HTERT RPE-1 (cell line): ENCODE measurements around the gene PFN4.
"Not testable (repeated sequence)": the region's sequence is repeated elsewhere in the genome, so short reads cannot be mapped to it uniquely, and the experiment has no call there.

Source experiments
- in situ Hi-C: fragments of 300-500 bp; cut with MboI; formaldehyde crosslinking; loops from 4 replicates; pipeline ENCODE4 v1.14.3; 2020; ENCODE audit warnings: low sequenced_read_pairs

The PFN4 gene

GRCh38 chr2:24115057-24115456 lies 8.1 kb downstream of the PFN4 start:
- in situ Hi-C loops, result no loop called here

DNA sequence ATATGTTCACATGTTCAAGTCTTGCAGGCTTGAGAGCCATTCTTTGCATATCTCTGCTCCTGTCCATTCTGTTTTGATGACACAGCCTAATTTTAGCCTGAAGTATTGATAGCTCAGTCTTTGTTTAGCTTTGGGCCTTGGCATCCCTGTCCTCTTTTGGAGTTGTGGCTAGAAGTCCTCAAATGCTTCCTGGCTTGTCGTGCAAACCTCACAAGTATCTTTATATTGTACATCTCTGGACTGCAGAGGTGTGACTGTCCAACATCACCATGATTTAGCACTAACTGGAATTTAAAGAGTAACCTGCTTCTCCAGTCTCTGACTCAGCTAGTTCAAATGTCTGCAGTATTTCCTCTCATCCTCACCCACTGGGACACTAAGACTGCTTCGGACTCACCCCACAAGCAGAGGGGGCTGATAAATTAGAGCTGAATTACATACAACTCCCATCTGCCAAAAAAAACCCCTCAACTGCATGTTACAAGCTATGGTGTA lies 11.7 kb downstream of the PFN4 start:
- in situ Hi-C loops, result no loop called here

DNA sequence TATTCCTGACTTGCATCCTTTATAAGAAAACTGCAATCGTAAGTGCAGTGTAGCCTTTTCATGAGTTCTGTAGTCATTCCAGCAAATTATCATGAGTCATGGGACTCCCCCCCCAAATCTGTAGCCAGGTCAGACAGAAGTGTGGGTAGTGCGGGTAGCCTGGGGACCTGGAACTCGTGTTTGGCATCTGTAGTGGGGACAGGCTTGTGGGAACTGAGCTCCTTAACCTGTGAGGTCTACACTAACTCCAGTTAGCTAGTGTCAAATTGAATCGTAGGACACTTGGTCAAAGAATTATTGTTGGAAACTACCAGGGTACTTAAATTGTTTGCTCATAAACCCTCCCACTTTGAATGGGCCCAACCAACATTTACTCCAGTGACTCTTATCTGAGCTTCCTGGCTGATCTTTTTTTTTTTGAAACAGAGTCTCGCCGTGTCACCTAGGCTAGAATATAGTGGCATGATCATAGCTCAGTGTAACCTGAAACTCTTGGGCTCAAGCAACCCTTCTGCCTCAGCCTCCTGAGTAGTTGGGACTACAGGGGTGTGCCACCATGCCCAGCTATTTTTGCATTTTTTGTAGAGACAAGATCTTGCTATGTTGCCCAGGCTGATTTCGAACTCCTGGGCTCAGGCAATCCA lies 12.4 kb downstream of the PFN4 start:
- in situ Hi-C loops, result no loop called here

GRCh38 chr2:24109431-24109830 lies 13.7 kb downstream of the PFN4 start:
- in situ Hi-C loops, result not testable (repeated sequence)

- in situ Hi-C loops, result no loop called here
Observed at GRCh38 chr2:24107336-24107735, 15.8 kb downstream of the PFN4 start.

DNA sequence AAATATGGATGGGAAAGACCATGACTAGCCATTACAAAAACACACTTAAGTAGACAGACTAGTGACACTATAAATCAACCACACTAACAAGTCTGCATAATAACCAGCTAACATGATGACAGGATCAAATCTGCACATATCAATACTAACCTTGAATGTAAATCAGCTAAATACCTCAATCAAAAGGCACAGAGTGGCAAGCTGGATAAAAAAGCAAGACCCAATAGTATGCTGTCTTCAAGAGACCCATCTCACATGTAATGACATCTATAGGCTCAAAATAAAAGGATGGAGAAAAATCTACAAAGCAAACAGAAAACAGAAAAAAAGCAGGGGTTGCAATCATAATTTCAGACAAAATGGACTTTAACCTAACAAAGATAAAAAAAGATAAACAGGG lies 16.3 kb downstream of the PFN4 start:
- in situ Hi-C loops, result no loop called here

DNA sequence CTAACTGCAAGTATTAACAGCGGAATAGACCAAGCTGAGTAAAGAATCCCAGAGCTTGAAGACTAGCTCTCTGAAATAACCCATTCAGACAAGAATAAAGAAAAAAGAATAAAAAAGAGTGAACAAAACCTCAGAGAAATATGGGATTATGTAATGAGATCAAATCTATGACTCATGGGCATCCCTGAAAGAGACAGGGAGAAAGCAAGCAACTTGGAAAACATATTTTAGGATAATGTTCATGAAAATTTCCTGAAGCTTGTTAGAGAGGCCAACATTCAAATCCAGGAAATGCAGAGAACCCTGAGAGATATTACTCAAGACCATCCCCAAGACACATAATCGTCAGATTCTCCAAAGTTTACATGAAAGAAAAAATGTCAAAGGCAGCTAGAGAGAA lies 17.3 kb downstream of the PFN4 start:
- in situ Hi-C loops, result no loop called here

DNA sequence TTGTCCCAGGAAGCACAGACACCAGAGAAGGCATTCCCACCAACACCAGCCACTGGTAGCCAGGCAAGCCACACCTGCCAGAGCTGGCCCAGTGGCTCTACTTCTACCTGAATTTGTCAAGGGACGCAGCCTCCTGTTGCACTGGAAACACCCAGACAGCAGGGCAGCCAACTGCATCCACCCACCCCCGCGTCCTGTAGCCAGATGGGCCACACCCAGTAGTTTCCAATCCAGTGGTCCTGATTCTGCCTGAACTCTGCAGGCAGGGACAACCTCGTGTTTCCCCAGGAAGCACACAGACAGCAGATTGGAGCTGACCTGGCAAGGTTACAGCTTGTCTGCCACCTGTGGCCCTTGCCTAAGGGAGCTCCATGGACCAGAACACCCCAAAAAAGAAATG lies 18.2 kb downstream of the PFN4 start:
- in situ Hi-C loops, result no loop called here

- in situ Hi-C loops, result no loop called here
Observed at GRCh38 chr2:24104110-24104650, 19.0 kb downstream of the PFN4 start.

GRCh38 chr2:24102677-24103076 lies 20.5 kb downstream of the PFN4 start:
- in situ Hi-C loops, result no loop called here

DNA sequence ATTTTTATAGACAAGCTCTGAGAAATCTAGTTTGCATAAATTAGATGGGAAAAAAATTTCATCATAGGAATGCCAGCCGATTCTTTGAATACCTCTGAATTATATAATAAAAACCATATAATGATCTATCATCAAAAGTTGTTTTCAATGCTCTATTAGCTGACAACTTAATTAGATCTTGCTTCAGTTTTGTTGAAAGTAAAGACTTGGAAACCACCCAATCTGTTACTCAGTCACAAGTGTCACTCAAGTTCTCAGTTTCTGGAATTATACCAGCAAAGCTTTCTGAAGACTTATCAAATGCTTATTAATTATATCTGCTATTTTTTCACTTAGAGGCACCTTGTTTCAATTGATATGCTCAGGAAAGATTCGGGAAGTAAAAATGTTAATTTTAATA lies 21.1 kb downstream of the PFN4 start:
- in situ Hi-C loops, result no loop called here

DNA sequence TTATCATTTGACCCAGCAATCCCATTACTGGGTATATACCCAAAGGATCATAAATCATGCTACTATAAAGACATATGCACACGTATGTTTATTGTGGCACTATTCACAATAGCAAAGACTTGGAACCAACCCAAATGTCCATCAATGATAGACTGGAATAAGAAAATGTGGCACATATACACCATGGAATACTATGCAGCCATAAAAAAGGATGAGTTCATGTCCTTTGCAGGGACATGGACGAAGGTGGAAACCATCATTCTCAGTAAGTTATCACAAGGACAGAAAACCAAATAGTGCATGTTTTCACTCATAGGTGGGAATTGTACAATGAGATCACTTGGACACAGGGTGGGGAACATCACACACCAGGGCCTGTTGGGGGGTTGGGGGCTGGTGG lies 22.4 kb downstream of the PFN4 start:
- in situ Hi-C loops, result not testable (repeated sequence)

GRCh38 chr2:24095171-24095677 lies 27.9 kb downstream of the PFN4 start:
- in situ Hi-C loops, result not testable (repeated sequence)

DNA sequence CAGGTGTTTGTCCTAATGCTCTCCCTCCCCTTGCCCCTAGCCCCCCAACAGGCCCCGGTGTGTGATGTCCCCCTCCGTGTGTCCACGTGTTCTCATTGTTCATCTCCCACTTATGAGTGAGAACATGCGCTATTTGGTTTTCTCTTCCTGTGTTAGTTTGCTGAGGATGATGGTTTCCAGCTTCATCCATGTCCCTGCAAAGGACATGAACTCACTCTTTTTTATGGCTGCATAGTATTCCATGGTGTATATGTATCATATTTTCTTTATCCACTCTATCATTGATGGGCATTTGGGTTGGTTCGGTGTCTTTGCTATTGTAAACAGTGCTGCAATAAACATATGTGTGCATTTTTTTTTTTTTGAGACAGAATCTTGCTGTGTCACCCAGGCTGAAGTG lies 29.9 kb downstream of the PFN4 start:
- in situ Hi-C loops, result not testable (repeated sequence)

GRCh38 chr2:24088821-24089359 lies 34.2 kb downstream of the PFN4 start:
- in situ Hi-C loops, result no loop called here

DNA sequence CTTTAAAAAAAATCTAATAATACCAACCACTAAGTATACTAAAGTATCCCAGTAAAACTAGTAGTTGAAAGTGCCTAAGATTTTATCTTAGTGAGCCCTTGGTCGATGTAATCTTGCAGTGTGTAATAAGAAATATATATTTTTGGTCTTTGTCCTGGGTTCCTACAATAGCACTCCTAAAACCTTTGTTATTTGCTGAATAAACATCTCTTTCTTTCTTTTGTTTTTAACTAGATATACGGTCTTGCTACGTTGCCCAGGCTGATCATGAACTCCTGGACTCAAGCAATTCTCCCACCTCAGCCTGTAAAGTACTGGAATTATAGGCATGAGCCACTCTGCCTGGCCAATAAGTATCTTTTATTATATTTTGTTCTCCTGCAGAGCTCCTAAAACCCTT lies 36.1 kb downstream of the PFN4 start:
- in situ Hi-C loops, result no loop called here

- in situ Hi-C loops, result no loop called here
Observed at GRCh38 chr2:24086241-24086640, 36.9 kb downstream of the PFN4 start.

- in situ Hi-C loops, result no loop called here
Observed at GRCh38 chr2:24085200-24085489, 38.0 kb downstream of the PFN4 start.

DNA sequence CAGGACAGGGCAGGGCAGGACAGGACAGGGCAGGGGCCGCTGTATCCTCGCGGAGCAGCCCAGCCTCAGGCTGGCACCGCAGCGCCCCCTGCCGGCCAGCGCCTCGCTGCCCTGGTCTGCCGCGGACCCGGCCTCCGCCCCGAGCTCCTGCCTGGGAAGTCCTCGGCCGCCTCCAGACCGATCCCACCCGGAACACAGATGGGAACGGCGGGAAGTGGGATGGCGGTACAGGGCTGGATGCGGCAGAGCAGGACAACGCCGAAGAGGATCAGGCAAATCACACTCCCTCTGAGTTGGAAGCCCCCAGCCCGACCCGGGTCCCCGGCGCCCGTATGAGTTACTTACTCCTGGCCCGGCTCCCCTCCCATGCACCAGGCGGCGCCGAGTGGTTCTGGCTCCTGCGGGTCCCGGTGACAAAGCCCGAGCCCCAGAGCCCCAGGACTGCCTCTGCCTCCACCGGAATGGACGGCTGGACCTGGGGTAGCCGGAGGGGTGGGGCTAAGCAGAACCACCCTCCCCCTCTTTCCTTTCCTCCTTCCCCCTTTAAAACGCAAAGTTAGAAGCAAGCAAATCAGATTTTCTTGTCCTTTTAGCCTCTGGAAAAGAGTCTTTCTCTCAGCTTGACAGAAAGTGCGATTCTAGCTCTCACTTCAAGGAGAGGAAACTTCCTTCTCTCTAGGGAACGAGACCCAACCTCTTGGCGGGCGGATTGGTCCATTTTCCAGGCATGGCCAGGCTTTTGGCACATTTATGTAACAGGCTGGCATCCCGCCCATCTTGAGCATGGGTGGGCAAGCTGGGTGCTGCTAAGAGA lies 38.5 kb downstream of the PFN4 start, which contains the start of gene TP53I3:
Gene TP53I3, minus strand, starts transcription at position 449 of the 814 bp plus-strand sequence. CDS start 508 bp downstream, outside the sequence.
- in situ Hi-C loops, result no loop called here

DNA sequence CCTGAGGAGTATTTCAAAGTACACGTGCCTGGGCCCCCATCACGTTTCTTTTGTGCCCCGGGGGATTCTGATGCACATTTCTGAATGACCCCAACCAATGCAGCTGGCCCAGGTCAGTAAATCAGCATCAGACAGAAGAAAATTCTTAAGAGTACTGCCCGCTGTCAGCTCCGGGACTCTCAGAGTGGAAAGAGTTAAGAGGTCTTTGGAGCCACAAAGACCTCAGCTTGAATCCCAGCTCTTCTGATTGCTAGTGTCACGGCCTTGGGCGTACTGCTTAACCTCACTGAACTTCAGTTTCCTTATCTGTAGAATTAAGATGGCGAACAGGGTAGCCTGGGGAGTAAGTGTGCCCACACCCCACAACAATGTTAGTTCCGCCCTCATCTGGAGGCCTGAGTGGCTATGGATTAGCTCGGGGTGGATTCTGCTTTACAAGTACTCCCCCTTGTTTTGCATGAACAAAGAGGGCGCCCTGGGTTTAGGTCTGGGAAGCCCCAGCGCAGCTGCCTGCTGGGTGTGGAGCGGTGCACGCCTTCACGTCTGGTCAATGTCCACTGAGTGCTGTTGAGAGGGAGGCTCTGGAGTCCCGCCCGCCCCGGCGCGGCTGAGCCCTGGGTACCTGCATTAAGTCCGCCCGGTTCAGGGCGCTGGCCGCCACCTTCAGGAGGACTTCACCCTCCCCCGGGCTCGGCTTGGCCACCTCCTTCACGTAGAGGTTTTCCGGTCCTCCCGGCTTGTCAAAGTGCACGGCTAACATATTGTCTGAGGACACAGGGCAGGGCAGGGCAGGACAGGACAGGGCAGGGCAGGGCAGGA lies 39.4 kb downstream of the PFN4 start:
- in situ Hi-C loops, result no loop called here
